NT2/D1 (cell line): ENCODE measurements around the gene GTF2H3.

ENCODE experiments used
- SUZ12 ChIP-seq: IDR thresholded peaks from 2 replicates; pipeline ENCODE4 v1.6.1; 2011; ENCODE audit not compliant: insufficient read length, insufficient read depth; ENCODE audit errors: extremely low read depth
- YY1 ChIP-seq: IDR thresholded peaks from 2 replicates; pipeline ENCODE4 v1.6.1; 2011; ENCODE audit not compliant: insufficient read length, insufficient read depth

GRCh38 chr12:123676616-123677320, 43.1 kb downstream of the GTF2H3 start:
- TF ChIP-seq YY1, result no peak
- no peak for TF ChIP-seq SUZ12
